K562 treated with DMSO at 1 percent for 48 hours (cell line): Measurements from ENCODE around the gene RHEBL1. TPM values are rescaled to one million over a fixed set of nuclear protein-coding genes. Genes with fewer than 3 reads are reported as not detected.

ENCODE experiments used
- total RNA-seq: library from RNA; unstranded; fragments of 300-600 nt; gene quantifications from 2 replicates; pipeline ENCODE4 v1.2.3, GENCODE V29; 2022; ENCODE audit warnings: low replicate concordance; ENCODE audit errors: extremely low read depth

The RHEBL1 gene, protein sequence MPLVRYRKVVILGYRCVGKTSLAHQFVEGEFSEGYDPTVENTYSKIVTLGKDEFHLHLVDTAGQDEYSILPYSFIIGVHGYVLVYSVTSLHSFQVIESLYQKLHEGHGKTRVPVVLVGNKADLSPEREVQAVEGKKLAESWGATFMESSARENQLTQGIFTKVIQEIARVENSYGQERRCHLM
- total RNA-seq: not detected in 2 replicates

DNA sequence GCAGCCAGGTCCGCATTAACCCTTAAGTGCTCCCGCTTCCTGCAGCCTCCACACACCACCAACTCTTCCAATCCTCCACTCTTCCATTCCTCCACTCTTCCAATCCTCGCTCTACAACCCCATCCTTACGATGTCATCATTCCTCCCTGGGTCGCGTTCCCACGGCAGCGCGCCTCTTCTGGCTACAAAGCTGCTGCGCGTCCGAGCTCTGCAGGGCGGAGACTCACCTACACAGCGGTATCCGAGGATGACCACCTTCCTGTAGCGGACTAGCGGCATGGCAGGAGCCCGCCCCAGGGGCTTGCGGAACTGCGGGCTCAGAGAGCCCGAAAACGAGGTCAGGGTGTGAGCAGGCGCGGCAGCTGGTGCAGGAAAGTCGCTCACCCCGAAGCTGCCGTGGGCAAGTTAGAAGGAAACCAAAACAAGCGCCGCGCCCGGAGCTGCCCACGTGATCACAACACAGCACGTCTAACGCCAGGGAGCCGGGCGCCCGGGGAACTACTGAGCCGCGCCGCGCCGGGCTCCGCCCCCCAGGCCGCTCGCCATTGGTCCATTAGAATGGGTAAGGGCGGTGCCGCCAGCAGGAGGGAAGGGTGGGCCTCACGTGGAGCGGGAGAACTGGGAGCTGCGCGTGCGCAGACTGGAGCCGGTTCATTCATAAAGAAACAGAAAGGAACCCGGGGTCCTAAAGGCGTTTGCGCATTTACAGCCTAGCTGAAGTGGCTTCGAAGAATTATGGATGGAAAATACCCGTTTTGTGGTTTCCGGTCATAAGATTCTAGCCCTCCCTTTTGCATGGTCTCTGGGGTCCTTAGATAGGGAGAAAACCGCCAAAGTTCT is at the start of gene RHEBL1:
TSS of gene RHEBL1 (minus strand) at position 473 of the 840 bp plus-strand sequence. CDS start at position 279, 194 bp downstream.

DNA sequence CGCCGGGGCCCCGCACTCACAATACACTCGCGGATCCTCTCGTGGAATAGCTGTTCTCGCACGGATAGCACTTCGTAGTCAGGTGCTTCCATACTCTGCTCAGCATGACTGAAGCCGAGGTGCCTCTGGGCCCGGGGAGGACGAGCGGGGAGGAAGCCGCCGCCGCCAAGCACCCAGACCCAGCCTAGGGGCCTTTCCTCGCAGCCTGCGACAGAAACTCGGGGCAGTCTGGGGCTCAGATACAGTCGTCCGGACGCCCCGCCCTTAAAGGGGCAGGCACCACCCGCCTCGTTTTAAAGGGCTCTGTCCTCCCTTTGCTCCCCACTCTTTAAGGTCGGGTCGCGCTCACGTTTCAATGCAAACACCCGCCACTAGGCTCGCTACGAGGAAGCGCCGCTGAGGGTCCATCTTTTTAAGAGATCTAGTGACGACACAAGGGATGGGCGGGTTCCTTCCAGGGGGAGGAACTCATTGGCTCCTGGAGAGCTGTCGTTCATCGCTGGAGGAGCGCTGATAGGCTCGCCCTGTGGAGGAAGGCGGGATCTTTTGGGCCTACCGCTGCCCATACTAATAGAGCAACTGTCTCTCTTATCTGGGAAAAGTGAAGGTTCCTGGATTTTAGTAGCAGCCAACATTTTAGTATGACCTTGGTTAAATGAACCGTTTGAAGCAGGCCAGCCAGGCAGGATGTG is 40.8 kb upstream of the RHEBL1 start, which contains the start of gene LMBR1L:
TSS of gene LMBR1L (minus strand) at position 384 of the 692 bp plus-strand sequence. CDS start at position 92, 292 bp downstream.

DNA sequence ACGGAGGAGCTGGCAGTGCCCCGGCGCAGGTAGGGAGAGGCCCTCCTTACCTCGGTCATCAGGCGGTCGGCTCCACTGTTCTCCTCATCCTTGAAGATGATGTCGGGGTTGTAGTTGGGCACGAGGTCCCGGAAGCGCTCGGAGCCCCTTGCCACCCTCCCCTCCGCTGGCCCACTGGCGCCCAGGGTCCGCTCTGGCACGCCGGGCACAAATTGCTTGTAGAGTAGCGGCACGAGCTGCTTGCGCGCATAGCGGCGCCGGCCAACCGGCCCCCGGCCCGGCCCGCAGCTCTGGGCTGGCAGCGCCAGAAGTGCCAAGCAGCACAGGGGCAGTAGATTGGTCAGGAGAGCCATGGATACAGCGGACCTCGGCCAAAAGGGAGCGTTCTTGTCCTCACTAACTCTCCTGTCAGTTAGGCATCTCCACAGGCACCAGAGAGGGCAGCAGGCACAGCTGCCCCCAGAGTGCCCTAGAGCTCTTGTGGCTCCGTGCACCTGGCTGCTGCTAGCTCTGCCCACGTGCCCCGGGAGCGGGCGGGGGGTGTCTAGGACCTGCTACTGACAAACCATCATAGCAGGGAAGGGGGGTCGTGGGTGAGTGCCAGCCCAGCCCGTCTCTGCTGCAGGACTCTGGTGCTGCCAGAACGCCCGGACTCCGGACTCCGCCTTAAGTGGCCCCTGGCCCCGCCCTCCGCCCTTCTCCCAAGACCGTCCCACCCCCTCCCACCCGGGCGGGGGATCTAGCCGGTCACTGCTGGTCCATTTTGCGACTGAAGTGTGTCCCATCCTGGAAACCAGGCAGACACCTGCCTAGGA is 24.6 kb upstream of the RHEBL1 start, which contains the start of gene DHH:
TSS of gene DHH (minus strand) at position 642 of the 815 bp plus-strand sequence. CDS start at position 353, 289 bp downstream.

DNA sequence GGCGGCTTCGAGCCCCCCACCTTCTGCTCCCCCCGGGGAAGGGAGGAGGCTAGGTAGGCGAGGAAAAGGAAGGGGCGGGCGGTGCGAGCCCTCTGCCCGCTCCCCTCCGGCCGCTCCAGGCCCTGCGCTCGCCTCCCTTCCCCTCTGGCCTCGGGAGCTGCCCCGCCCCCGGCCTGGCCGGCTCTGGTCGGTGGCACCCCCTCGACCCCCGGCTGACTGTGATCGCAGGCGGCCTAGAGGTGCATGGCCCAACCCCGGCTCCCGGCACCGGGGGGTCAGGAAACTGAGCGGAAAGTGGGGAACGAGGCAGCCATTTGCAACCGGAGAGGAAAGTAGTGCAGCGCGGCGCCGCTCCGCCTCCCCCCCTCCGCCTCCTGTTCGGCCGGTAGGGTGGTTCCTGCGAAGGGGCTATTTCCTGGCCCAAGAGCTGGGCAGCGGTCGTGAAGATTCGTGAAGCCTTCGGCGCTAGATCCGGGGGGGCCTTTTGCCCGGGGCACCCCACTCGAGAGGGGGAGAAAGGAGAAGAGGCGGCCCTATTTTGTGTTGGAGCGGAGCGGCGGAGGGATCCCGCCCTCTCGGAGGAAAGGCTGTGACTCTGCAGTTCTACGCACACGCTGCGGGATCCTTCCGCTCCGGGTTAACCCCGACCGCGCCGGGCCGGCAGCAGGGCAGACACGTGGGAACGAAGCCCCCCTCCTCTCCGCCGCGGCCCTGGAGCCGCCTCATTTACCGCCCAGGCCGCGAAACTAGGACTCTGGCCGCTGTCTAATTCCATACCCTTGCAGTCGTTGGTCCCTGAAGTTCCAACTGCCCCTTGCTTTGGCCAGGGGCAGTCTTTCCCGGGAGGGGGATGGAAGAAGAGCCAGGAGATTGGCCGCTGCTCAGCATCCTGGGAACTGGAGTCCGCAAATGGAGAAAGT is 9.3 kb downstream of the RHEBL1 start, which contains the start of gene KMT2D:
TSS of gene KMT2D (minus strand) at position 558 of the 920 bp plus-strand sequence. CDS start 5,470 bp downstream, outside the sequence.

DNA sequence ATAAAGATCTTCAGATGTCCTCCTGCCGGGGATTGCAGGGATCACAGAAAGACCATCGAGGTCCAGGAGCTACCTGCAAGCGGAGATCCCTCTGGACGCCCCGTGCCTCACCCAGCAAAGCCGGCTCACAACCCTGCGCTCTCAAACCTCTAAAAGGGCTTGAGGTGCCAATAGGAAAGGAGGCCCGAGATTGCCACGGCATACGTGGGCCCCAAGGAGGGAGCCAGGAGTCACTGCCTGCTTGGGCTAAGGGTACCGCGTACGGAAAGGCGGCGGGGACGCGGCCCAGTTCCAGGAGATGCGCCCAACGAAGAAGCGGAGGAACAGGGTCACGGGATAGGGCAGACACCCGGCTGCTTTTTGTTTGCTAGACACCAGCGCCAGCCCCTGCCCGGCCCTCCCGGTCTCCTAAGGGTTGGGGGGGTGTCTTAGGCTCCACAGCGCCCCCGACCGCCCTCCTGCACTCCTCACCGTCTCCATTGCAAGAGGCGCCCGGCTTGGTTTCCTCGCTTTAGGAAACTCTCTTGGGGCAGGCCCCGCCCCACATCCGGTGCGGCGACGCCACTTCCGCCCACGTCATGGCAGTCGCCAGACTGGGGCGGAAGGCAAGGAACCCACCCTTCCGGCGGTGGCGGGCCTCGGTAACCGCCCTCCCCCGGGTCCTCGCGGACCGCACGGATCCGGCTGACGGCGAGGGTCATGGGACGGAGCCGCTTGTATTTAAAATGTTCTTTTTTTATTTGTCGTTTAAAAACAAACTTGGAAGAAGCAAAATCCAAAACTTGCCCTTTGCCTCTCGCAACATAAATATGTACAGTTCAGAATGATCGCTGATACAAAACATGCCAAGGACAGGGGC is 51.3 kb downstream of the RHEBL1 start, which contains the start of gene PRKAG1:
TSS of gene PRKAG1 (minus strand) at position 516 of the 859 bp plus-strand sequence. CDS start at position 480, 36 bp downstream.

Other genes with a start within 250 kb of the RHEBL1 start
- not detected in 2 replicates for gene DDX23, start 217.8 kb downstream of the RHEBL1 start, total RNA-seq
- not detected in 2 replicates for gene RND1, start 204.1 kb downstream of the RHEBL1 start, total RNA-seq
- not detected in 2 replicates for gene FKBP11, start 144.5 kb downstream of the RHEBL1 start, total RNA-seq
- gene ARF3, start 112.5 kb downstream of the RHEBL1 start, total RNA-seq: 226 TPM in 1 of 2 replicates, not detected in the other
- gene WNT10B, start 98.2 kb downstream of the RHEBL1 start, total RNA-seq: not detected in 2 replicates
- gene WNT1, start 91.7 kb downstream of the RHEBL1 start, total RNA-seq: not detected in 2 replicates
- not detected in 2 replicates for gene DDN, start 70.6 kb downstream of the RHEBL1 start, total RNA-seq
- not detected in 2 replicates for gene PRKAG1, start 51.2 kb downstream of the RHEBL1 start, total RNA-seq
- gene KMT2D, start 9.2 kb downstream of the RHEBL1 start, total RNA-seq: not detected in 2 replicates
- gene DHH, start 24.8 kb upstream of the RHEBL1 start, total RNA-seq: not detected in 2 replicates
- gene LMBR1L, start 40.9 kb upstream of the RHEBL1 start, total RNA-seq: not detected in 2 replicates
- 2,062 and 2,220 TPM in 2 replicates for gene TUBA1B, start 61.4 kb upstream of the RHEBL1 start, total RNA-seq
- not detected in 2 replicates for gene TUBA1A, start 119.1 kb upstream of the RHEBL1 start, total RNA-seq
- 927 TPM in 1 of 2 replicates, not detected in the other for gene TUBA1C, start 195.1 kb upstream of the RHEBL1 start, total RNA-seq
- not detected in 2 replicates for gene PRPH, start 225.2 kb upstream of the RHEBL1 start, total RNA-seq